ENCODE data around the gene LPIN3. TPM values are rescaled to one million over a fixed set of nuclear protein-coding genes. Genes with fewer than 3 reads are reported as not detected.

The LPIN3 gene
- total and polyA plus RNA-seq, 2 of the 4 experiments (the other 2 are of a cell fraction) = 2.3 to 8.3 TPM

- no peak overlapping the region for H3K18ac ChIP-seq (ENCODE audit: low read depth, low read length)
- no peak overlapping the region for H3K56ac ChIP-seq (ENCODE audit: extremely low read depth, insufficient read depth, low read length)
- DNase-seq (no peak), ATAC-seq (ENCODE audit: low read depth) (no peak)
- 0 out of 3 replicates have a peak overlapping the region, but pooled peaks have one; percentile 21 for H2BK15ac ChIP-seq (ENCODE audit: low read depth, low read length)
- BruUV-seq (replicated peaks) = no TSS peak
- no peaks in the 10 kb centered on the region for H3K9me3 ChIP-seq (ENCODE audit: control insufficient read depth, insufficient read depth, low read length)
- H3K9ac ChIP-seq (ENCODE audit: low read depth, low read length) = no peak overlapping the region
- dilution Hi-C loops (cut with HindIII; ENCODE audit: low sequenced_read_pairs, unreplicated experiment) = no loop called here
- TF ChIP-seq MXI1 (IDR thresholded peaks at IDR 0.05; ENCODE audit: borderline replicate concordance, low read depth, low read length) = no peak
- no peak for TF ChIP-seq BHLHE40 (IDR thresholded peaks at IDR 0.05; ENCODE audit: low read depth, low read length)
- TF ChIP-seq CTCF (conservative IDR thresholded peaks at IDR 0.05; ENCODE audit: low read depth, low read length) = no peak
- no peak for TF ChIP-seq POLR2A (IDR thresholded peaks at IDR 0.05; ENCODE audit: low read depth, low read length)
- no peak for TF ChIP-seq USF2 (IDR thresholded peaks at IDR 0.05; ENCODE audit: low read depth, low read length)
- TF ChIP-seq CHD1 (IDR thresholded peaks at IDR 0.05; ENCODE audit: low read depth, low read length) = no peak
- TF ChIP-seq RFX5 (IDR thresholded peaks at IDR 0.05; ENCODE audit: low read depth, low read length) = no peak
- TF ChIP-seq MAFK (IDR thresholded peaks at IDR 0.05; ENCODE audit: low read depth, low read length) = no peak
- TF ChIP-seq RAD21 (IDR thresholded peaks at IDR 0.05; ENCODE audit: low read length) = no peak
- TF ChIP-seq NFE2L2 (IDR thresholded peaks at IDR 0.05; ENCODE audit: low read depth, low read length) = no peak
- POLR2A ChIA-PET (ENCODE audit: unreplicated experiment) = interaction anchor here (0.7 kb wide), 1 partner anchor 183 kb away, joined by 3 read pairs; no protein-coding TSS in a partner anchor
- H4K5ac ChIP-seq (ENCODE audit: low read depth, low read length) = no peak overlapping the region
- H3K27me3 ChIP-seq (ENCODE audit: control insufficient read depth, insufficient read depth, low read length) = no peaks in the 10 kb centered on the region
- H3K79me1 ChIP-seq (ENCODE audit: low read depth in 1 of 2, low read length in 2 of 2) = peaks cover 0 to 7% of the 10 kb centered on the region in 2 experiments; a peak in 2 of 4 replicates
- no peak overlapping the region for H2AFZ ChIP-seq (replicated peaks; ENCODE audit: low read length, poor library complexity)
- no peak overlapping the region for H3K23ac ChIP-seq (ENCODE audit: low read depth, low read length)
- peaks cover under 1% of the 10 kb centered on the region; the same call in 1 of the 2 replicates for H3K4me1 ChIP-seq (ENCODE audit: control insufficient read depth, insufficient read depth, low read length)
- no peaks in the 10 kb centered on the region; the same call in 1 of the 2 replicates for H3K9me1 ChIP-seq (ENCODE audit: insufficient read depth, low read length)
- 100% methylated on average over 1 of the region's 1 CpG; no CpG with 5 or more reads in 1 of the 2 experiments for WGBS, 2 experiments (ENCODE audit: extremely low coverage in 2 of 2, insufficient read length in 1 of 2)
- CTCF ChIA-PET = no interaction called here
- no peak overlapping the region for H2BK5ac ChIP-seq (ENCODE audit: low read depth, low read length, poor library complexity, severe bottlenecking)
- no peak overlapping the region for H2BK120ac ChIP-seq (ENCODE audit: low read depth, low read length)
- no peak overlapping the region for H3K27ac ChIP-seq (ENCODE audit: insufficient read depth, low read length)
- H4K20me1 ChIP-seq (ENCODE audit: insufficient read depth, low read length) = peaks cover 7% of the 10 kb centered on the region
- no peak overlapping the region for H3K4ac ChIP-seq (ENCODE audit: low read depth, low read length)
- no peak overlapping the region for H2AK5ac ChIP-seq (ENCODE audit: low read depth, low read length)
- no peak overlapping the region for H3K4me3 ChIP-seq (ENCODE audit: insufficient read depth, low read depth, low read length)
- H2AK9ac ChIP-seq (replicated peaks; ENCODE audit: low read depth, low read length, poor library complexity) = no peak overlapping the region
- no peak overlapping the region for H3K4me2 ChIP-seq (ENCODE audit: low read depth, low read length)
- no peak overlapping the region for H3K14ac ChIP-seq (replicated peaks; ENCODE audit: low read depth, low read length)
- H3K36me3 ChIP-seq (ENCODE audit: control insufficient read depth, insufficient read depth, low read length) = no peaks in the 10 kb centered on the region
- intact Hi-C loops (cut with micrococcal nuclease) = no loop called here
- no peak overlapping the region for H2BK20ac ChIP-seq (ENCODE audit: low read depth, low read length)
- in situ Hi-C loops (cut with MboI; ENCODE audit: low sequenced_read_pairs) = no loop called here
- no peak overlapping the region for H4K8ac ChIP-seq (ENCODE audit: low read depth in 2 of 2, low read length in 2 of 2)
- H4K91ac ChIP-seq (ENCODE audit: insufficient read depth, low read depth, low read length) = no peak overlapping the region
Observed at GRCh38 chr20:41320976-41321375, 19.6 kb upstream of the LPIN3 start.

Data from IMR-90 (cell line).